ENCODE data around the gene CCSER2.
"Not testable (repeated sequence)": the region's sequence is repeated elsewhere in the genome, so short reads cannot be mapped to it uniquely, and the experiment has no call there.

DNA sequence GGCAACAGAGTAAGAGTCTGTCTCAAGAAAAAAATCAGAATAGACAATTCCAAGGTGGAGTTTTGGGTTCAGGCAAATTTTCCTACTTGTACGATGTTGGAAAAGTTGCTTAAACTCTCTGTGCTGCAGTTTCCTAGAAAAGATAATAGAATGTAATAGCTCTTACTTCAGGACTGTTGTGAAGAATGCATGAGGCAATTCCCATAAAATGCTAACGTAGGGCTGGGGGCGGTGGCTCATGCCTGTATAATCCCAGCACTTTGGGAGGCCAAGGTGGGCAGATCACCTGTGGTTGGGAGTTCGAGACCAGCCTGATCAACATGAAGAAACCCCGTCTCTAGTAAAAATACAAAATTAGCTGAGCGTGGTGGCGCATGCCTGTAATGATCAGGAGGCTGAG lies 121.0 kb downstream of the CCSER2 start:
- TF ChIP-seq PPARA (CRISPR knock-in tag; IDR thresholded peaks at IDR 0.05; ENCODE audit: borderline replicate concordance); POU6F1 (CRISPR knock-in tag; IDR thresholded peaks at IDR 0.05; ENCODE audit: borderline replicate concordance, low read depth); ZFP3 (CRISPR knock-in tag; IDR thresholded peaks at IDR 0.05); ISL1 (CRISPR knock-in tag; IDR thresholded peaks at IDR 0.05); BACH2 (CRISPR knock-in tag; IDR thresholded peaks at IDR 0.05; ENCODE audit: borderline replicate concordance); OSR1 (CRISPR knock-in tag; IDR thresholded peaks at IDR 0.05); ZC3H10 (CRISPR knock-in tag; IDR thresholded peaks at IDR 0.05); CSDC2 (CRISPR knock-in tag; IDR thresholded peaks at IDR 0.05): not testable (repeated sequence)
- TF ChIP-seq, protein P1, sequence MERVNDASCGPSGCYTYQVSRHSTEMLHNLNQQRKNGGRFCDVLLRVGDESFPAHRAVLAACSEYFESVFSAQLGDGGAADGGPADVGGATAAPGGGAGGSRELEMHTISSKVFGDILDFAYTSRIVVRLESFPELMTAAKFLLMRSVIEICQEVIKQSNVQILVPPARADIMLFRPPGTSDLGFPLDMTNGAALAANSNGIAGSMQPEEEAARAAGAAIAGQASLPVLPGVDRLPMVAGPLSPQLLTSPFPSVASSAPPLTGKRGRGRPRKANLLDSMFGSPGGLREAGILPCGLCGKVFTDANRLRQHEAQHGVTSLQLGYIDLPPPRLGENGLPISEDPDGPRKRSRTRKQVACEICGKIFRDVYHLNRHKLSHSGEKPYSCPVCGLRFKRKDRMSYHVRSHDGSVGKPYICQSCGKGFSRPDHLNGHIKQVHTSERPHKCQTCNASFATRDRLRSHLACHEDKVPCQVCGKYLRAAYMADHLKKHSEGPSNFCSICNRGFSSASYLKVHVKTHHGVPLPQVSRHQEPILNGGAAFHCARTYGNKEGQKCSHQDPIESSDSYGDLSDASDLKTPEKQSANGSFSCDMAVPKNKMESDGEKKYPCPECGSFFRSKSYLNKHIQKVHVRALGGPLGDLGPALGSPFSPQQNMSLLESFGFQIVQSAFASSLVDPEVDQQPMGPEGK (CRISPR knock-in tag; IDR thresholded peaks at IDR 0.05; ENCODE audit: borderline replicate concordance), result not testable (repeated sequence)

Data from SK-N-SH treated with all-trans-retinoic acid at 6 μM for 48 hours (cell line).